Trophoblast cell (in vitro differentiated cells and primary cell): ENCODE results near the gene SLC38A8.

Source experiments
- DNase-seq, 2 donors: peaks; one replicate each; pipeline ENCODE4 v3.0.0-alpha.2; 2016
- H2AFZ ChIP-seq: 2 replicates; pipeline ENCODE4 v1.6.1; 2013; ENCODE audit warnings: low read length, moderate library complexity, mild to moderate bottlenecking; ENCODE audit not compliant: insufficient read depth, poor library complexity
- H2AK5ac ChIP-seq: 2 replicates; pipeline ENCODE4 v1.6.1; 2013; ENCODE audit warnings: mild to moderate bottlenecking, low read length
- H2BK120ac ChIP-seq: 2 replicates; pipeline ENCODE4 v1.6.1; 2013; ENCODE audit warnings: low read length, mild to moderate bottlenecking, moderate library complexity; ENCODE audit not compliant: insufficient read depth, poor library complexity
- H2BK12ac ChIP-seq: 2 replicates; pipeline ENCODE4 v1.6.1; 2013; ENCODE audit warnings: mild to moderate bottlenecking, low read length, moderate library complexity
- H2BK5ac ChIP-seq: 2 replicates; pipeline ENCODE4 v1.6.1; 2013; ENCODE audit warnings: low read length, low read depth, moderate library complexity, mild to moderate bottlenecking; ENCODE audit not compliant: poor library complexity
- H3K14ac ChIP-seq: 2 replicates; pipeline ENCODE4 v1.6.1; 2013; ENCODE audit warnings: mild to moderate bottlenecking, low read length
- H3K18ac ChIP-seq: 2 replicates; pipeline ENCODE4 v1.6.1; 2013; ENCODE audit warnings: mild to moderate bottlenecking, low read length
- H3K23ac ChIP-seq: 2 replicates; pipeline ENCODE4 v1.6.1; 2013; ENCODE audit warnings: low read length
- H3K27ac ChIP-seq: 2 replicates; pipeline ENCODE4 v1.5.1; 2013; ENCODE audit warnings: low read depth, mild to moderate bottlenecking, inconsistent platforms, low read length, moderate library complexity
- H3K27me3 ChIP-seq: 2 replicates; pipeline ENCODE4 v1.6.1; 2013; ENCODE audit warnings: inconsistent platforms, mild to moderate bottlenecking, low read length, moderate library complexity; ENCODE audit not compliant: insufficient read depth
- H3K36me3 ChIP-seq, 2 experiments: 1 replicate in 1 of 2; 2 replicates in 1 of 2; pipeline ENCODE4 v1.6.1; 2013; ENCODE audit warnings: low read length in 2 of 2, mild to moderate bottlenecking in 2 of 2, moderate library complexity in 1 of 2; ENCODE audit not compliant: insufficient read depth in 2 of 2, control insufficient read depth in 1 of 2
- H3K4ac ChIP-seq: 2 replicates; pipeline ENCODE4 v1.6.1; 2013; ENCODE audit warnings: low read depth, mild to moderate bottlenecking, low read length, moderate library complexity
- H3K4me1 ChIP-seq, 2 experiments: 1 replicate in 1 of 2; 2 replicates in 1 of 2; pipeline ENCODE4 v1.6.1; 2013; ENCODE audit warnings: low read length in 2 of 2, mild to moderate bottlenecking in 2 of 2, moderate library complexity in 1 of 2; ENCODE audit not compliant: insufficient read depth in 2 of 2, control insufficient read depth in 1 of 2
- H3K4me2 ChIP-seq: 2 replicates; pipeline ENCODE4 v1.6.1; 2013; ENCODE audit warnings: inconsistent platforms, mild to moderate bottlenecking, low read length, moderate library complexity
- H3K4me3 ChIP-seq: 2 replicates; pipeline ENCODE4 v1.5.1; 2013; ENCODE audit warnings: mild to moderate bottlenecking, low read depth, low read length, inconsistent platforms
- H3K79me1 ChIP-seq: one replicate; pipeline ENCODE4 v1.6.1; 2013; ENCODE audit warnings: low read length
- H3K79me2 ChIP-seq: 2 replicates; pipeline ENCODE4 v1.6.1; 2013; ENCODE audit warnings: low read length, mild to moderate bottlenecking; ENCODE audit not compliant: control insufficient read depth, insufficient read depth, poor library complexity
- H3K9ac ChIP-seq: 2 replicates; pipeline ENCODE4 v1.6.1; 2013; ENCODE audit warnings: mild to moderate bottlenecking, low read length
- H3K9me3 ChIP-seq: 2 replicates; pipeline ENCODE4 v1.6.1; 2013; ENCODE audit warnings: low read depth, mild to moderate bottlenecking, control low read depth, inconsistent platforms, low read length; ENCODE audit not compliant: insufficient read depth
- H4K12ac ChIP-seq: 2 replicates; pipeline ENCODE4 v1.6.1; 2013; ENCODE audit warnings: low read depth, mild to moderate bottlenecking, low read length, moderate library complexity
- H4K8ac ChIP-seq: 2 replicates; pipeline ENCODE4 v1.6.1; 2013; ENCODE audit warnings: low read depth, mild to moderate bottlenecking, low read length, moderate library complexity
- H4K91ac ChIP-seq: one replicate; pipeline ENCODE4 v1.6.1; 2013; ENCODE audit warnings: low read depth, mild to moderate bottlenecking, low read length, moderate library complexity
- WGBS: extraction: QIAGEN DNeasy Blood & Tissue Kit; methylation state at CpG from one replicate; pipeline ENCODE4 v1.1.7; 2013; ENCODE audit warnings: missing lambda C conversion rate; ENCODE audit not compliant: insufficient read length, insufficient coverage; ENCODE audit errors: extremely low coverage; 5-methylcytosine and 5-hydroxymethylcytosine counted together

Gene SLC38A8

GRCh38 chr16:84013787-84014569, 28.6 kb downstream of the SLC38A8 start:
- H2AFZ ChIP-seq: no peak overlapping the region
- H3K27me3 ChIP-seq: no peaks in the 10 kb centered on the region
- H3K9ac ChIP-seq: no peak overlapping the region
- no peak overlapping the region for H3K4ac ChIP-seq
- no peaks in the 10 kb centered on the region for H3K9me3 ChIP-seq
- H2BK5ac ChIP-seq: no peak overlapping the region
- H3K23ac ChIP-seq: no peak overlapping the region
- H3K27ac ChIP-seq: no peak overlapping the region
- H2BK120ac ChIP-seq: no peak overlapping the region
- H3K4me2 ChIP-seq: no peak overlapping the region
- whole genome bisulfite sequencing: no CpG with 5 or more reads among the region's 14 CpGs
- no peak overlapping the region for H3K4me3 ChIP-seq
- no peaks in the 10 kb centered on the region for H3K4me1 ChIP-seq
- no peak overlapping the region for H4K8ac ChIP-seq
- H4K12ac ChIP-seq: no peak overlapping the region
- no peak overlapping the region for H3K18ac ChIP-seq
- H3K79me1 ChIP-seq: no peaks in the 10 kb centered on the region
- H3K14ac ChIP-seq: no peak overlapping the region
- H2AK5ac ChIP-seq: no peak overlapping the region
- no peak overlapping the region for H4K91ac ChIP-seq
- H3K79me2 ChIP-seq: no peaks in the 10 kb centered on the region
- peak; percentile 27 to 39 for DNase-seq
- no peaks in the 10 kb centered on the region for H3K36me3 ChIP-seq
- no peak overlapping the region for H2BK12ac ChIP-seq

GRCh38 chr16:84009282-84009681, 33.3 kb downstream of the SLC38A8 start:
- Histone ChIP-seq H3K23ac (no peak overlapping the region), H3K79me2 (no peaks in the 10 kb centered on the region), H2BK120ac (no peak overlapping the region), H2BK5ac (no peak overlapping the region), H3K27ac (no peak overlapping the region), H2BK12ac (no peak overlapping the region), H2AFZ (no peak overlapping the region), H2AK5ac (no peak overlapping the region), H3K27me3 (no peaks in the 10 kb centered on the region), H3K14ac (no peak overlapping the region), H4K12ac (no peak overlapping the region), H4K8ac (no peak overlapping the region), H3K4ac (no peak overlapping the region), H3K9ac (no peak overlapping the region), H4K91ac (no peak overlapping the region), H3K18ac (no peak overlapping the region), H3K79me1 (no peaks in the 10 kb centered on the region), H3K4me1 (no peaks in the 10 kb centered on the region), H3K4me2 (no peak overlapping the region), H3K4me3 (no peak overlapping the region), H3K36me3 (no peaks in the 10 kb centered on the region), H3K9me3 (no peaks in the 10 kb centered on the region)
- DNase-seq: no peak
- no CpG with 5 or more reads among the region's 6 CpGs for WGBS

DNA sequence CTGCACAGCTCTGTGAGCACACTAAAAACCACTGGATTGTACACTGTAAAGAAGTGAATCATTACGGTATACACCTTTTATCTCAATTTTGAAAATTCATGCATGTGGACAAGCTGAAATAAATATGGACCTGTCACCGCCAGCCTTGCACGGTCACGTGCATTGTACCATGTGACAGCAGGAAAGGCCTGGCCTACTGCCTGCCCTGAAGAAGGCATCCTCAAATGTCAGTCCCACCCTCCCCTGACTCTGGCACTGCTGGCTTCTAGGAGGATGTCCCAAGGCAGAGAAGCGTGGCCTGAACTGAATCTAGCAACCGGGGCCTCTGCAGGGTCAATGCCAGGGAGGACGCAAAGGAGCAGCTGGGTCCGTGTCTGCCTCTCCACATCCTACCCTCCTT, 34.6 kb downstream of the SLC38A8 start:
- no peak overlapping the region for H2BK120ac ChIP-seq
- no peak for DNase-seq
- no peak overlapping the region for H2AK5ac ChIP-seq

DNA sequence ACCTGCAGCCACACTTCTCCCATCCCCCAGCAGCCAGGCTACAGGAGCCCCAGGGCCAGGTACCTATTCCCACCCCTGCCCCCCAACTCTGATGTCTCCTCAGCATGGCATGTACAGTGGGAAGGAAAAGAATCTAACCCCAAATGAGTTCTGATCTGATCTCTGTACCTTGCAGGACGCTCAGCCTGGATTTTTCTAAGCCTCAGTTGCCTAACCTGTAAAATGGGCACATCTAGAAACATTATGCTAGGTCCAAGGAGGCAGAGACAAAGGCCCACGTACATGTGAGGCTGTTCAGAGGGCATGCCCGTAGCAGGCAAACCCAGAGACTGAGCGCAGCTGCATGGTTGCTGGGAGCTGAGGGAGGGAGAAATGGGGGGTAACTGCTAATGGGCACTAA, 35.1 kb downstream of the SLC38A8 start:
- no peak overlapping the region for H4K91ac ChIP-seq
- H2AK5ac ChIP-seq: no peak overlapping the region
- no peak overlapping the region for H3K18ac ChIP-seq
- H3K4me2 ChIP-seq: no peak overlapping the region
- peaks cover 2% of the 10 kb centered on the region for H3K9me3 ChIP-seq
- H4K8ac ChIP-seq: no peak overlapping the region
- no peak overlapping the region for H3K9ac ChIP-seq
- no peak overlapping the region for H3K23ac ChIP-seq
- H3K27ac ChIP-seq: no peak overlapping the region
- H2BK5ac ChIP-seq: no peak overlapping the region
- H3K27me3 ChIP-seq: no peaks in the 10 kb centered on the region
- H3K4ac ChIP-seq: no peak overlapping the region
- WGBS: no CpG with 5 or more reads among the region's 4 CpGs
- H3K36me3 ChIP-seq: no peaks in the 10 kb centered on the region
- no peak overlapping the region for H3K14ac ChIP-seq
- no peaks in the 10 kb centered on the region for H3K4me1 ChIP-seq
- H3K4me3 ChIP-seq: no peak overlapping the region
- DNase-seq: no peak
- no peak overlapping the region for H2BK120ac ChIP-seq
- no peak overlapping the region for H4K12ac ChIP-seq
- H3K79me2 ChIP-seq: no peaks in the 10 kb centered on the region
- no peak overlapping the region for H2BK12ac ChIP-seq
- no peaks in the 10 kb centered on the region for H3K79me1 ChIP-seq
- H2AFZ ChIP-seq: no peak overlapping the region

More for the DNA sequence above, 34.6 kb downstream of the SLC38A8 start:
- Histone ChIP-seq H3K4ac (no peak overlapping the region), H3K14ac (no peak overlapping the region), H3K23ac (no peak overlapping the region), H3K79me2 (no peaks in the 10 kb centered on the region), H4K8ac (no peak overlapping the region), H3K36me3 (no peaks in the 10 kb centered on the region), H3K4me3 (no peak overlapping the region), H4K12ac (no peak overlapping the region), H3K18ac (no peak overlapping the region), H2BK12ac (no peak overlapping the region), H3K9ac (no peak overlapping the region), H3K27me3 (no peaks in the 10 kb centered on the region), H3K4me1 (no peaks in the 10 kb centered on the region), H3K9me3 (peaks cover 1% of the 10 kb centered on the region), H3K4me2 (no peak overlapping the region), H4K91ac (no peak overlapping the region), H2AFZ (no peak overlapping the region), H2BK5ac (no peak overlapping the region), H3K79me1 (no peaks in the 10 kb centered on the region), H3K27ac (no peak overlapping the region)
- no CpG with 5 or more reads among the region's 8 CpGs for WGBS
